ENCODE data around the gene RO60. TPM values are rescaled to one million over a fixed set of nuclear protein-coding genes. Genes with fewer than 3 reads are reported as not detected.

RO60 gene
- polyA plus RNA-seq (2011; rRNA removed) (37.4 and 47.1 TPM in 2 replicates), polyA plus RNA-seq (2017; fragmentation: RNase III; extraction: RNeasy Plus Mini Kit Qiagen cat#74134 plus additional on column Dnase treatment) (29.6 to 32.0 TPM (median 30.0 TPM) in 3 replicates), polyA minus RNA-seq (2011; rRNA and poly(A)+ RNA removed) (66.8 and 76.4 TPM in 2 replicates)
- polyA plus RNA-seq (2012; cell fraction: cytosol; rRNA removed) = 12.7 and 14.7 TPM in 2 replicates
- polyA plus RNA-seq (2012; cell fraction: nucleus; rRNA removed) = 8.1 and 9.9 TPM in 2 replicates

- Histone ChIP-seq H3K9me3 (0 out of 3 replicates have a peak, but pooled peaks cover 4% of the 10 kb centered on the region), H3K4me3 (peak within 1 kb of the TSS; percentile 82), H3K4me2 (peak within 1 kb of the TSS; percentile 91), H3K4me1 (peaks cover 22% of the 10 kb centered on the region), H3K27ac (peak within 1 kb of the TSS; percentile 94 to 96)
- FAIRE-seq = no peak
- ChIA-PET POLR2A (interaction anchor here (0.6 to 1.4 kb wide), 13 partner anchors 11 to 574 kb away, joined by 3 to 17 read pairs (median 4); partner anchors contain the start of genes GLRX2 and RGS2), CTCF (interaction anchor here (0.8 to 1.6 kb wide), 7 partner anchors 11 to 254 kb away, joined by 3 to 7 read pairs (median 4); no protein-coding TSS in a partner anchor)
- peak; percentile 91 to 99 for DNase-seq (ENCODE audit: low read depth in 1 of 2, low spot score in 1 of 2)
- 2% methylated on average over 55 of the region's 74 CpGs for WGBS (ENCODE audit: missing lambda C conversion rate)
- ATAC-seq = peak; percentile 95 to 97
- TF ChIP-seq FOSB (CRISPR knock-in tag; IDR thresholded peaks at IDR 0.05) (no peak), SMC3 (IDR thresholded peaks at IDR 0.05) (no peak), CEBPB (IDR thresholded peaks at IDR 0.05) (no peak; a peak in 1 of 4 replicates), CBX8 (IDR thresholded peaks at IDR 0.05) (no peak), BHLHE40 (IDR thresholded peaks at IDR 0.05; ENCODE audit: low read depth, low read length) (no peak), HEYL (CRISPR knock-in tag; IDR thresholded peaks at IDR 0.05) (no peak), HOXB5 (CRISPR knock-in tag; IDR thresholded peaks at IDR 0.05) (no peak), PHF8 (IDR thresholded peaks at IDR 0.05; ENCODE audit: borderline replicate concordance, low read depth) (peak; percentile 93), ZC3H11A (IDR thresholded peaks at IDR 0.05) (no peak), FOSL2 (IDR thresholded peaks at IDR 0.05) (peak; percentile 52), FOSL2 (CRISPR knock-in tag; IDR thresholded peaks at IDR 0.05) (peak; percentile 81), EHF (CRISPR knock-in tag; IDR thresholded peaks at IDR 0.05) (no peak), HOXB13 (CRISPR knock-in tag; IDR thresholded peaks at IDR 0.05; ENCODE audit: low read depth) (no peak), FOXS1 (CRISPR knock-in tag; IDR thresholded peaks at IDR 0.05) (no peak), RNF2 (IDR thresholded peaks at IDR 0.05; ENCODE audit: borderline replicate concordance, low read depth) (no peak), MAFK (IDR thresholded peaks at IDR 0.05; ENCODE audit: partially characterized antibody) (no peak), RARB (CRISPR knock-in tag; IDR thresholded peaks at IDR 0.05) (no peak), MYC (IDR thresholded peaks at IDR 0.05; ENCODE audit: borderline replicate concordance, low read length) (peak; percentile 34; the same call in 1 of the 2 replicates), CHD4 (IDR thresholded peaks at IDR 0.05; ENCODE audit: borderline replicate concordance) (no peak), POLR2A (IDR thresholded peaks at IDR 0.05; ENCODE audit: low read length) (peak; percentile 69), RAD21 (conservative IDR thresholded peaks at IDR 0.05 in 1 of 2, IDR thresholded peaks at IDR 0.05 in 1 of 2) (peak in 1 of 2 experiments; percentile 15; a peak in 1 of 5 replicates), KDM5A (IDR thresholded peaks at IDR 0.05) (no peak), JUN (IDR thresholded peaks at IDR 0.05) (peak; percentile 69 to 94), ZSCAN20 (CRISPR knock-in tag; IDR thresholded peaks at IDR 0.05) (no peak), HDAC2 (IDR thresholded peaks at IDR 0.05) (no peak; the same call in 1 of the 2 replicates), ZNF302 (CRISPR knock-in tag; IDR thresholded peaks at IDR 0.05) (no peak), ESRRA (IDR thresholded peaks at IDR 0.05; ENCODE audit: borderline replicate concordance, low read length) (no peak), EP300 (IDR thresholded peaks at IDR 0.05) (no peak), CBX2 (IDR thresholded peaks at IDR 0.05; ENCODE audit: borderline replicate concordance, low read depth) (no peak), MAZ (IDR thresholded peaks at IDR 0.05; ENCODE audit: borderline replicate concordance, low read depth, low read length) (no peak), HES2 (IDR thresholded peaks at IDR 0.05) (no peak), NPAS2 (CRISPR knock-in tag; IDR thresholded peaks at IDR 0.05; ENCODE audit: borderline replicate concordance) (no peak)
- TF ChIP-seq, protein P1, sequence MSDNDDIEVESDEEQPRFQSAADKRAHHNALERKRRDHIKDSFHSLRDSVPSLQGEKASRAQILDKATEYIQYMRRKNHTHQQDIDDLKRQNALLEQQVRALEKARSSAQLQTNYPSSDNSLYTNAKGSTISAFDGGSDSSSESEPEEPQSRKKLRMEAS (IDR thresholded peaks at IDR 0.05) = peak; percentile 94
- TF ChIP-seq, protein P2, sequence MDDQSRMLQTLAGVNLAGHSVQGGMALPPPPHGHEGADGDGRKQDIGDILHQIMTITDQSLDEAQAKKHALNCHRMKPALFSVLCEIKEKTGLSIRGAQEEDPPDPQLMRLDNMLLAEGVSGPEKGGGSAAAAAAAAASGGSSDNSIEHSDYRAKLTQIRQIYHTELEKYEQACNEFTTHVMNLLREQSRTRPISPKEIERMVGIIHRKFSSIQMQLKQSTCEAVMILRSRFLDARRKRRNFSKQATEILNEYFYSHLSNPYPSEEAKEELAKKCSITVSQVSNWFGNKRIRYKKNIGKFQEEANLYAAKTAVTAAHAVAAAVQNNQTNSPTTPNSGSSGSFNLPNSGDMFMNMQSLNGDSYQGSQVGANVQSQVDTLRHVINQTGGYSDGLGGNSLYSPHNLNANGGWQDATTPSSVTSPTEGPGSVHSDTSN (IDR thresholded peaks at IDR 0.05) = peak; percentile 44; the same call in 1 of the 2 replicates
- TF ChIP-seq, protein P3, sequence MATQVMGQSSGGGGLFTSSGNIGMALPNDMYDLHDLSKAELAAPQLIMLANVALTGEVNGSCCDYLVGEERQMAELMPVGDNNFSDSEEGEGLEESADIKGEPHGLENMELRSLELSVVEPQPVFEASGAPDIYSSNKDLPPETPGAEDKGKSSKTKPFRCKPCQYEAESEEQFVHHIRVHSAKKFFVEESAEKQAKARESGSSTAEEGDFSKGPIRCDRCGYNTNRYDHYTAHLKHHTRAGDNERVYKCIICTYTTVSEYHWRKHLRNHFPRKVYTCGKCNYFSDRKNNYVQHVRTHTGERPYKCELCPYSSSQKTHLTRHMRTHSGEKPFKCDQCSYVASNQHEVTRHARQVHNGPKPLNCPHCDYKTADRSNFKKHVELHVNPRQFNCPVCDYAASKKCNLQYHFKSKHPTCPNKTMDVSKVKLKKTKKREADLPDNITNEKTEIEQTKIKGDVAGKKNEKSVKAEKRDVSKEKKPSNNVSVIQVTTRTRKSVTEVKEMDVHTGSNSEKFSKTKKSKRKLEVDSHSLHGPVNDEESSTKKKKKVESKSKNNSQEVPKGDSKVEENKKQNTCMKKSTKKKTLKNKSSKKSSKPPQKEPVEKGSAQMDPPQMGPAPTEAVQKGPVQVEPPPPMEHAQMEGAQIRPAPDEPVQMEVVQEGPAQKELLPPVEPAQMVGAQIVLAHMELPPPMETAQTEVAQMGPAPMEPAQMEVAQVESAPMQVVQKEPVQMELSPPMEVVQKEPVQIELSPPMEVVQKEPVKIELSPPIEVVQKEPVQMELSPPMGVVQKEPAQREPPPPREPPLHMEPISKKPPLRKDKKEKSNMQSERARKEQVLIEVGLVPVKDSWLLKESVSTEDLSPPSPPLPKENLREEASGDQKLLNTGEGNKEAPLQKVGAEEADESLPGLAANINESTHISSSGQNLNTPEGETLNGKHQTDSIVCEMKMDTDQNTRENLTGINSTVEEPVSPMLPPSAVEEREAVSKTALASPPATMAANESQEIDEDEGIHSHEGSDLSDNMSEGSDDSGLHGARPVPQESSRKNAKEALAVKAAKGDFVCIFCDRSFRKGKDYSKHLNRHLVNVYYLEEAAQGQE (IDR thresholded peaks at IDR 0.05) = no peak
- TF ChIP-seq, protein P4, sequence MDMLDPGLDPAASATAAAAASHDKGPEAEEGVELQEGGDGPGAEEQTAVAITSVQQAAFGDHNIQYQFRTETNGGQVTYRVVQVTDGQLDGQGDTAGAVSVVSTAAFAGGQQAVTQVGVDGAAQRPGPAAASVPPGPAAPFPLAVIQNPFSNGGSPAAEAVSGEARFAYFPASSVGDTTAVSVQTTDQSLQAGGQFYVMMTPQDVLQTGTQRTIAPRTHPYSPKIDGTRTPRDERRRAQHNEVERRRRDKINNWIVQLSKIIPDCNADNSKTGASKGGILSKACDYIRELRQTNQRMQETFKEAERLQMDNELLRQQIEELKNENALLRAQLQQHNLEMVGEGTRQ (IDR thresholded peaks at IDR 0.05) = no peak; the same call in 1 of the 2 replicates
Measured at GRCh38 chr1:193059282-193060114, at the start of gene RO60, which contains the start of gene UCHL5. TSS of gene RO60 (plus strand) at chr1:193059612. CDS start at chr1:193069055, 9,443 bp downstream. TSS of gene UCHL5 (minus strand) at chr1:193059360. CDS start at chr1:193059260, 100 bp downstream.
